Breast epithelium (tissue), 4 donors: ENCODE results near the gene FRMD4A. TPM values are rescaled to one million over a fixed set of nuclear protein-coding genes. Genes with fewer than 3 reads are reported as not detected.
A peak's percentile ranks its signal among the peaks of the same experiment; 100 is the strongest.

Experiments
- DNase-seq, 2 donors: peaks; one replicate each; pipeline ENCODE4 v3.0.0-alpha.2; 2019; ENCODE audit warnings: low spot score in 2 of 2
- H3K27ac ChIP-seq, 2 donors: fragments of 200-600 bp; sonication (generic) in 1 of 2; one replicate each; pipeline ENCODE4 v1.5.1; 2016 to 2019; ENCODE audit warnings: mild to moderate bottlenecking in 1 of 2
- H3K27me3 ChIP-seq, 2 donors: fragments of 200-600 bp; sonication (generic) in 1 of 2; one replicate each; pipeline versions ENCODE4 v1.5.1 to v1.6.0; 2017 to 2019; ENCODE audit warnings: control low read depth in 1 of 2, mild to moderate bottlenecking in 1 of 2
- H3K36me3 ChIP-seq: fragments of 200-600 bp; one replicate; pipeline ENCODE4 v1.5.1; 2019
- H3K4me1 ChIP-seq, 2 donors: fragments of 200-600 bp; sonication (generic); one replicate each; pipeline ENCODE4 v1.5.1; 2016 to 2019; ENCODE audit warnings: control low read depth in 1 of 2
- H3K4me3 ChIP-seq, 3 donors: fragments of 200-600 bp; sonication (generic); 1 replicate in 2 of 3; 2 replicates in 1 of 3; pipeline ENCODE4 v1.5.1; 2016 to 2019; ENCODE audit warnings: mild to moderate bottlenecking in 3 of 3, moderate library complexity in 2 of 3
- H3K9me3 ChIP-seq, 2 donors: fragments of 200-600 bp; sonication (generic) in 1 of 2; one replicate each; pipeline ENCODE4 v1.5.1; 2016 to 2019; ENCODE audit warnings: control low read depth in 1 of 2
- CTCF ChIP-seq, 3 donors: fragments of 450-650 bp; IDR thresholded peaks; one replicate each; pipeline ENCODE4 v1.5.1; 2016 to 2017; ENCODE audit warnings: antibody characterized with exemption in 3 of 3, mild to moderate bottlenecking in 3 of 3, moderate library complexity in 3 of 3
- POLR2A ChIP-seq: fragments of 450-650 bp; IDR thresholded peaks from one replicate; pipeline ENCODE4 v1.6.1; 2016; ENCODE audit warnings: antibody characterized with exemption, mild to moderate bottlenecking, moderate library complexity
- POLR2AphosphoS5 ChIP-seq, 3 donors: sonication (generic); formaldehyde crosslinking; IDR thresholded peaks; one replicate each; pipeline ENCODE4 v1.6.1; 2017; ENCODE audit warnings: antibody characterized with exemption in 3 of 3
- intact Hi-C: fragments of 100-400 bp; cut with DNase I; formaldehyde crosslinking; loops from one replicate; pipeline ENCODE4 v1.15.1; 2023; ENCODE audit warnings: low total_unique reads
- total RNA-seq, 3 donors: library from RNA; depleted of rRNA; stranded (reverse); fragments of >200 nt; gene quantifications; one replicate each; pipeline ENCODE4 v1.1.0, GENCODE V29; 2016

FRMD4A gene
- total RNA-seq, 3 donors from 2014 or later: 27.5 to 107 (median 34.4) TPM

- no peak overlapping the region for H3K27ac ChIP-seq
Observed at GRCh38 chr10:14040787-14041631, 289.7 kb downstream of the FRMD4A start.

GRCh38 chr10:14039968-14040668 lies 290.6 kb downstream of the FRMD4A start:
- H3K27ac ChIP-seq: no peak overlapping the region
- no peaks in the 10 kb centered on the region for H3K9me3 ChIP-seq
- DNase-seq: no peak
- H3K4me1 ChIP-seq: peaks cover 0 to 5% of the 10 kb centered on the region in 2 donors
- no peak overlapping the region for H3K4me3 ChIP-seq
- TF ChIP-seq CTCF (IDR thresholded peaks at IDR 0.05): no peak
- no peak for TF ChIP-seq POLR2A
- TF ChIP-seq POLR2AphosphoS5 (IDR thresholded peaks at IDR 0.05): no peak
- no peaks in the 10 kb centered on the region for H3K27me3 ChIP-seq
- intact Hi-C loops: no loop called here
- H3K36me3 ChIP-seq: no peaks in the 10 kb centered on the region

More at GRCh38 chr10:14040787-14041631, 289.7 kb downstream of the FRMD4A start:
- Histone ChIP-seq H3K4me3 (no peak overlapping the region), H3K9me3 (no peaks in the 10 kb centered on the region), H3K36me3 (no peaks in the 10 kb centered on the region), H3K4me1 (peaks cover 0 to 5% of the 10 kb centered on the region in 2 donors), H3K27me3 (no peaks in the 10 kb centered on the region)
- no peak for TF ChIP-seq POLR2A
- no peak for TF ChIP-seq CTCF (IDR thresholded peaks at IDR 0.05)
- no peak for DNase-seq
- intact Hi-C loops: no loop called here

GRCh38 chr10:14036233-14036632 lies 294.5 kb downstream of the FRMD4A start:
- TF ChIP-seq POLR2AphosphoS5 (IDR thresholded peaks at IDR 0.05) (no peak), POLR2A (no peak), CTCF (IDR thresholded peaks at IDR 0.05) (no peak)
- H3K36me3 ChIP-seq: no peaks in the 10 kb centered on the region
- H3K4me3 ChIP-seq: no peak overlapping the region
- H3K9me3 ChIP-seq: no peaks in the 10 kb centered on the region
- H3K27me3 ChIP-seq: no peaks in the 10 kb centered on the region
- DNase-seq: no peak
- no peak overlapping the region for H3K27ac ChIP-seq
- intact Hi-C loops: no loop called here
- peaks cover 0 to 5% of the 10 kb centered on the region in 2 donors for H3K4me1 ChIP-seq

GRCh38 chr10:14035506-14035905 lies 295.2 kb downstream of the FRMD4A start:
- intact Hi-C loops: no loop called here
- Histone ChIP-seq H3K36me3 (no peaks in the 10 kb centered on the region), H3K9me3 (no peaks in the 10 kb centered on the region), H3K27ac (no peak overlapping the region), H3K27me3 (no peaks in the 10 kb centered on the region), H3K4me1 (peaks cover 0 to 2% of the 10 kb centered on the region in 2 donors), H3K4me3 (no peak overlapping the region)
- TF ChIP-seq CTCF (IDR thresholded peaks at IDR 0.05) (no peak), POLR2A (no peak), POLR2AphosphoS5 (IDR thresholded peaks at IDR 0.05) (no peak)
- no peak for DNase-seq

- Histone ChIP-seq H3K4me1 (no peaks in the 10 kb centered on the region), H3K27me3 (no peaks in the 10 kb centered on the region), H3K9me3 (no peaks in the 10 kb centered on the region), H3K27ac (no peak overlapping the region), H3K4me3 (no peak overlapping the region), H3K36me3 (no peaks in the 10 kb centered on the region)
- no peak for TF ChIP-seq POLR2A
- TF ChIP-seq CTCF (IDR thresholded peaks at IDR 0.05): peak in 1 of 3 donors; percentile 7
- no peak for TF ChIP-seq POLR2AphosphoS5 (IDR thresholded peaks at IDR 0.05)
- no peak for DNase-seq
- intact Hi-C loops: loop anchor here (5.0 kb wide), 1 partner anchor 745 kb away; no protein-coding TSS in a partner anchor
Observed at GRCh38 chr10:14032406-14032998, 298.2 kb downstream of the FRMD4A start.
